Endothelial cell of hepatic sinusoid (primary cell): ENCODE measurements around the gene DXO.
"Not testable (repeated sequence)": the region's sequence is repeated elsewhere in the genome, so short reads cannot be mapped to it uniquely, and the experiment has no call there.

ENCODE experiments used
- in situ Hi-C: cut with HindIII; loops from 2 replicates; pipeline ENCODE4 v1.10.0; 2017; ENCODE audit warnings: low sequenced_read_pairs

The DXO gene

GRCh38 chr6:31971993-31972708 is at the start of gene DXO:
TSS of gene DXO (minus strand) at chr6:31972138. CDS start at chr6:31971675, 463 bp downstream.
- in situ Hi-C loops = no loop called here

GRCh38 chr6:32014547-32014946 is 42.6 kb upstream of the DXO start, which contains the start of gene C4B:
TSS of gene C4B (plus strand) at chr6:32014795. CDS start at chr6:32014846, 51 bp downstream.
- in situ Hi-C loops = not testable (repeated sequence)

GRCh38 chr6:32013738-32014137 is 41.8 kb upstream of the DXO start:
- in situ Hi-C loops = not testable (repeated sequence)

GRCh38 chr6:32012941-32013617 is 41.1 kb upstream of the DXO start:
- in situ Hi-C loops = not testable (repeated sequence)

GRCh38 chr6:32010856-32011530 is 39.1 kb upstream of the DXO start:
- in situ Hi-C loops = not testable (repeated sequence)

- in situ Hi-C loops = not testable (repeated sequence)
Measured at GRCh38 chr6:32009537-32009936, 37.6 kb upstream of the DXO start.

- in situ Hi-C loops = not testable (repeated sequence)
Measured at GRCh38 chr6:32008616-32009015, 36.7 kb upstream of the DXO start.

GRCh38 chr6:32008037-32008436 is 36.1 kb upstream of the DXO start:
- in situ Hi-C loops = not testable (repeated sequence)

- in situ Hi-C loops = not testable (repeated sequence)
Measured at GRCh38 chr6:32007086-32007485, 35.1 kb upstream of the DXO start.

GRCh38 chr6:32005991-32006529 is 34.1 kb upstream of the DXO start:
- in situ Hi-C loops = not testable (repeated sequence)

- in situ Hi-C loops = not testable (repeated sequence)
Measured at GRCh38 chr6:32005538-32005880, 33.6 kb upstream of the DXO start.

GRCh38 chr6:32004864-32005537 is 33.1 kb upstream of the DXO start:
- in situ Hi-C loops = not testable (repeated sequence)

GRCh38 chr6:32004393-32004792 is 32.5 kb upstream of the DXO start:
- in situ Hi-C loops = not testable (repeated sequence)

GRCh38 chr6:32003301-32003700 is 31.4 kb upstream of the DXO start:
- in situ Hi-C loops = not testable (repeated sequence)

- in situ Hi-C loops = not testable (repeated sequence)
Measured at GRCh38 chr6:32002546-32003268, 30.8 kb upstream of the DXO start.

GRCh38 chr6:31996385-31996784 is 24.4 kb upstream of the DXO start:
- in situ Hi-C loops = not testable (repeated sequence)

- in situ Hi-C loops = not testable (repeated sequence)
Measured at GRCh38 chr6:31994421-31994820, 22.5 kb upstream of the DXO start.

GRCh38 chr6:31989363-31989762 is 17.4 kb upstream of the DXO start:
- in situ Hi-C loops = not testable (repeated sequence)

GRCh38 chr6:31981744-31982143 is 9.8 kb upstream of the DXO start, which contains the start of gene C4A:
TSS of gene C4A (plus strand) at chr6:31982057. CDS start at chr6:31982108, 51 bp downstream.
- in situ Hi-C loops = not testable (repeated sequence)

- in situ Hi-C loops = not testable (repeated sequence)
Measured at GRCh38 chr6:31980998-31981397, 9.1 kb upstream of the DXO start.
